Left lobe of liver (tissue), 1 donor: ENCODE measurements around the gene DGUOK. TPM values are rescaled to one million over a fixed set of nuclear protein-coding genes. Genes with fewer than 3 reads are reported as not detected.

Experiments
- total RNA-seq: library from RNA; stranded (reverse); gene quantifications from one replicate; pipeline ENCODE4 v1.2.1, GENCODE V29; 2021
- donor health status: DM: no; HTN: yes; CAD: no.

DGUOK gene
- total RNA-seq, 1 donor from 2014 or later: 14.7 TPM

Other genes starting within 250 kb of the DGUOK start
- gene TPRKB, start 189.5 kb upstream of the DGUOK start, total RNA-seq: 8.6 TPM
- 6.5 TPM for gene DUSP11, start 146.8 kb upstream of the DGUOK start, total RNA-seq
- not detected for gene C2orf78, start 142.7 kb upstream of the DGUOK start, total RNA-seq
- gene STAMBP, start 97.9 kb upstream of the DGUOK start, total RNA-seq: 13.3 TPM
- 2.8 TPM for gene ACTG2, start 33.9 kb upstream of the DGUOK start, total RNA-seq
- 7.3 TPM for gene TET3, start 58.0 kb downstream of the DGUOK start, total RNA-seq
- 12.8 TPM for gene BOLA3, start 221.0 kb downstream of the DGUOK start, total RNA-seq